SK-N-SH (cell line): ENCODE results near the gene EIF4G1.

ENCODE experiments used
- EP300 ChIP-seq, 2 experiments: IDR thresholded peaks; 2 replicates each; pipeline versions ENCODE4 v1.4.0 to v1.6.1; 2012; ENCODE audit warnings: borderline replicate concordance in 1 of 2, low read depth in 1 of 2, low read length in 1 of 2
- EZH2phosphoT487 ChIP-seq: fragments of 200-600 bp; sonication (generic); IDR thresholded peaks from 2 replicates; pipeline ENCODE4 v1.6.1; 2017; ENCODE audit warnings: low read depth, mixed run types, mild to moderate bottlenecking, antibody characterized with exemption, moderate library complexity, borderline replicate concordance
- MXI1 ChIP-seq: IDR thresholded peaks from 2 replicates; pipeline ENCODE4 v1.6.1; 2012; ENCODE audit warnings: mild to moderate bottlenecking, low read depth, low read length, improper control_type of control experiment
- NRF1 ChIP-seq: IDR thresholded peaks from 2 replicates; pipeline ENCODE4 v1.6.1; 2012; ENCODE audit warnings: low read depth, mild to moderate bottlenecking, low read length
- POLR2AphosphoS5 ChIP-seq: IDR thresholded peaks from 2 replicates; pipeline ENCODE4 v1.6.1; 2012; ENCODE audit warnings: low read depth, low read length
- RCOR1 ChIP-seq: fragments of 150-350 bp; IDR thresholded peaks from 2 replicates; pipeline ENCODE4 v1.6.1; 2017; ENCODE audit warnings: antibody characterized with exemption, low read length
- REST ChIP-seq: IDR thresholded peaks from 2 replicates; pipeline ENCODE4 v1.6.1; 2012; ENCODE audit warnings: mild to moderate bottlenecking, low read depth, low read length, moderate library complexity
- TF ChIP-seq, protein P1 (sequence below): fragments of 200-600 bp; sonication (generic); IDR thresholded peaks from 2 replicates; pipeline ENCODE4 v1.6.1; 2017; ENCODE audit warnings: antibody characterized with exemption, mild to moderate bottlenecking, moderate library complexity
- TF ChIP-seq, protein P2 (sequence below): IDR thresholded peaks from 2 replicates; pipeline ENCODE4 v1.4.0; 2012; ENCODE audit warnings: low read depth
- TF ChIP-seq, protein P3 (sequence below): IDR thresholded peaks from 2 replicates; pipeline ENCODE4 v1.4.0; 2012; ENCODE audit warnings: low read depth, borderline replicate concordance

GRCh38 chr3:184295771-184296170 is 18.6 kb upstream of the EIF4G1 start:
- TF ChIP-seq, protein P1, sequence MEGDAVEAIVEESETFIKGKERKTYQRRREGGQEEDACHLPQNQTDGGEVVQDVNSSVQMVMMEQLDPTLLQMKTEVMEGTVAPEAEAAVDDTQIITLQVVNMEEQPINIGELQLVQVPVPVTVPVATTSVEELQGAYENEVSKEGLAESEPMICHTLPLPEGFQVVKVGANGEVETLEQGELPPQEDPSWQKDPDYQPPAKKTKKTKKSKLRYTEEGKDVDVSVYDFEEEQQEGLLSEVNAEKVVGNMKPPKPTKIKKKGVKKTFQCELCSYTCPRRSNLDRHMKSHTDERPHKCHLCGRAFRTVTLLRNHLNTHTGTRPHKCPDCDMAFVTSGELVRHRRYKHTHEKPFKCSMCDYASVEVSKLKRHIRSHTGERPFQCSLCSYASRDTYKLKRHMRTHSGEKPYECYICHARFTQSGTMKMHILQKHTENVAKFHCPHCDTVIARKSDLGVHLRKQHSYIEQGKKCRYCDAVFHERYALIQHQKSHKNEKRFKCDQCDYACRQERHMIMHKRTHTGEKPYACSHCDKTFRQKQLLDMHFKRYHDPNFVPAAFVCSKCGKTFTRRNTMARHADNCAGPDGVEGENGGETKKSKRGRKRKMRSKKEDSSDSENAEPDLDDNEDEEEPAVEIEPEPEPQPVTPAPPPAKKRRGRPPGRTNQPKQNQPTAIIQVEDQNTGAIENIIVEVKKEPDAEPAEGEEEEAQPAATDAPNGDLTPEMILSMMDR = no peak
- no peak for TF ChIP-seq REST
- TF ChIP-seq, protein P2, sequence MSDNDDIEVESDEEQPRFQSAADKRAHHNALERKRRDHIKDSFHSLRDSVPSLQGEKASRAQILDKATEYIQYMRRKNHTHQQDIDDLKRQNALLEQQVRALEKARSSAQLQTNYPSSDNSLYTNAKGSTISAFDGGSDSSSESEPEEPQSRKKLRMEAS = no peak
- no peak for TF ChIP-seq MXI1
- no peak for TF ChIP-seq POLR2AphosphoS5
- TF ChIP-seq EZH2phosphoT487 = no peak
- no peak for TF ChIP-seq EP300 (IDR thresholded peaks at IDR 0.05; ENCODE audit: borderline replicate concordance in 1 of 2, low read depth in 1 of 2, low read length in 1 of 2)
- no peak for TF ChIP-seq NRF1
- TF ChIP-seq, protein P3, sequence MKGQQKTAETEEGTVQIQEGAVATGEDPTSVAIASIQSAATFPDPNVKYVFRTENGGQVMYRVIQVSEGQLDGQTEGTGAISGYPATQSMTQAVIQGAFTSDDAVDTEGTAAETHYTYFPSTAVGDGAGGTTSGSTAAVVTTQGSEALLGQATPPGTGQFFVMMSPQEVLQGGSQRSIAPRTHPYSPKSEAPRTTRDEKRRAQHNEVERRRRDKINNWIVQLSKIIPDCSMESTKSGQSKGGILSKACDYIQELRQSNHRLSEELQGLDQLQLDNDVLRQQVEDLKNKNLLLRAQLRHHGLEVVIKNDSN = no peak
- no peak for TF ChIP-seq RCOR1
